Measurements from ENCODE around the gene TAP1. TPM values are rescaled to one million over a fixed set of nuclear protein-coding genes. Genes with fewer than 3 reads are reported as not detected.

TAP1 gene
- total RNA-seq, 2 donors from 2014 or later, result 7.9 to 12.2 TPM

DNA sequence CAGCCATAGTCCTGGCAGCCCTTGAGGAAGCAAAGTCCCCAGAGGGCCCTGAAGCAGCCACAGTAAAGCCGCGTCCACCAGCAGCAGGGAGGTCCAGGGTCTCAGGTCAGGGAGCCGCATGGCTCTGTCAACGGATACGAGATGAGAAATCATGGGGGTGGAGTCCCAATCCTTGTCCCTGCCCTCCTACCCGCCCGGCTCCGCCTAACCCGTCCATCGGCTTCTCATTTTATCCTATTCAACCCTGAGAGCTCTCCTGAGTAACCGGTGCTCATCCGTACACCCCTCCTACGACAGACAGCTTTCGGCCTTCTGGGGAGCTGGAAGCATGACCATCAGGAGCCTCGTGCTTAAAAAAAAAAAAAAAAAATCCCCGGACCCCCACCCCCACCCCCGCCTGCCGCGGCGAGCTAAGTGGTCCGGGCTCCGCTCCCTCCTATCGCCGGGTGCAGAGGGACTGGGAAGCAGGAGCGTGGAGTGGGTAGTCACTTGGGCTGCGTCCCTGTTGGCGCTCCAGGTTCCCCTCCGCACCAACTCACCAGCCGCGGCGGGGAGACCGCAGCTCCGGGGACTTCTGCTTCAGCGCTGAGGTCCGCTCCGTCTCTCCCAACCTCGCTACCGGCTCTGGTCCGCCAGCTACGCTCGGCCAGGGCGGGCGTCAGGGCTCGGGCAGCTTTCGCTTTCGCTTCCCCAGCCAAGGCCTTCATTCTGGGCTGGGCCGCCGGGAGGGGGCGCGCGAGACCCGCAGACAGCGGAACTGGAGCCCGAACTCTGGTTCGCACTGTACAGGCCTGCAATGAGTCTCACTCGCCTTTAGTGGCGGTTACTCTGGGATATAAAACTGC lies 15.2 kb downstream of the TAP1 start, which contains the start of gene TAP2:
TAP2 (minus strand) TSS at position 626 of the 845 bp plus-strand sequence; CDS start at position 120, 506 bp downstream.
- intact Hi-C loops (cut with DNase I), result no loop called here
- peak within 1 kb of the TSS; percentile 58 to 72 for H3K4me3 ChIP-seq
- H3K4me1 ChIP-seq, result peaks cover 19% of the 10 kb centered on the region
- no peaks in the 10 kb centered on the region for H3K9me3 ChIP-seq
- H3K36me3 ChIP-seq (replicated peaks in 1 of 2; ENCODE audit: insufficient read depth in 1 of 2, low read depth in 2 of 2), result peaks cover 0 to 4% of the 10 kb centered on the region in 2 donors
- TF ChIP-seq POLR2A (IDR thresholded peaks at IDR 0.05), result peak in 2 of 3 donors; percentile 59 to 61
- TF ChIP-seq, protein P1, sequence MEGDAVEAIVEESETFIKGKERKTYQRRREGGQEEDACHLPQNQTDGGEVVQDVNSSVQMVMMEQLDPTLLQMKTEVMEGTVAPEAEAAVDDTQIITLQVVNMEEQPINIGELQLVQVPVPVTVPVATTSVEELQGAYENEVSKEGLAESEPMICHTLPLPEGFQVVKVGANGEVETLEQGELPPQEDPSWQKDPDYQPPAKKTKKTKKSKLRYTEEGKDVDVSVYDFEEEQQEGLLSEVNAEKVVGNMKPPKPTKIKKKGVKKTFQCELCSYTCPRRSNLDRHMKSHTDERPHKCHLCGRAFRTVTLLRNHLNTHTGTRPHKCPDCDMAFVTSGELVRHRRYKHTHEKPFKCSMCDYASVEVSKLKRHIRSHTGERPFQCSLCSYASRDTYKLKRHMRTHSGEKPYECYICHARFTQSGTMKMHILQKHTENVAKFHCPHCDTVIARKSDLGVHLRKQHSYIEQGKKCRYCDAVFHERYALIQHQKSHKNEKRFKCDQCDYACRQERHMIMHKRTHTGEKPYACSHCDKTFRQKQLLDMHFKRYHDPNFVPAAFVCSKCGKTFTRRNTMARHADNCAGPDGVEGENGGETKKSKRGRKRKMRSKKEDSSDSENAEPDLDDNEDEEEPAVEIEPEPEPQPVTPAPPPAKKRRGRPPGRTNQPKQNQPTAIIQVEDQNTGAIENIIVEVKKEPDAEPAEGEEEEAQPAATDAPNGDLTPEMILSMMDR (IDR thresholded peaks at IDR 0.05), result peak; percentile 88 to 99 (median 98)
- ATAC-seq, result peak; percentile 96
- no peaks in the 10 kb centered on the region for H3K27me3 ChIP-seq
- peak; percentile 95 to 97 (median 96) for DNase-seq
- H3K27ac ChIP-seq, result peak within 1 kb of the TSS; percentile 80 to 92 (median 90)
- WGBS, 2 donors, result 0 to 1% methylated on average over 36 to 57 of the region's 57 CpGs

DNA sequence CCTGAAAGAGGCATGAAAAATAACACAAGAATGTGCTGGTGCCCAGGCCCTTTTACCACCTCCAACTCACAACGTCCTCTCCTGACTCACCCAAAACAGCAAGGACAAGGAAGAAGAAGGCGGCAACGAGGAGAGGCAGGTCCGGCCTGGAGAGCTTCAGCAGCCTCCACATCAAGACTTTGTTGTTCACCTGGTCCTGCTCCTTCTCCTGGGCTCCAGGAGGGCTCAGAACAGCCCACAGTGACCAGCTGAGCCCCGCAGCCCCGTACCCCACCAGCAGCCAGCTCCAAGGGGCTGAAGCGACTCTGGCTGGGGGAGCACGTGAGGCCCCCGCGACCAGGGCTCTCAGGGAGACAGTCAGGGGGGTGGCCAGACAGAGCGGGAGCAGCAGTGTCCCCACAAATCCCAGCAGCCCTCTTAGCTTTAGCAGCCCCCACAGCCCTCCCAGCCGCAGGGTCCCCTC lies 15.8 kb downstream of the TAP1 start:
- ATAC-seq (no peak), DNase-seq (no peak)
- no peaks in the 10 kb centered on the region for H3K27me3 ChIP-seq
- peaks cover 13% of the 10 kb centered on the region for H3K4me1 ChIP-seq
- H3K4me3 ChIP-seq, result peak overlapping the region in 1 of 2 donors; percentile 72
- WGBS, 2 donors, result 21 to 48% methylated on average over 7 to 12 of the region's 12 CpGs
- H3K9me3 ChIP-seq, result no peaks in the 10 kb centered on the region
- TF ChIP-seq, protein P1 (IDR thresholded peaks at IDR 0.05), result no peak
- TF ChIP-seq POLR2A (IDR thresholded peaks at IDR 0.05), result no peak
- intact Hi-C loops (cut with DNase I), result no loop called here
- peak overlapping the region; percentile 80 to 92 (median 90) for H3K27ac ChIP-seq
- peaks cover 0 to 4% of the 10 kb centered on the region in 2 donors for H3K36me3 ChIP-seq (replicated peaks in 1 of 2; ENCODE audit: insufficient read depth in 1 of 2, low read depth in 2 of 2)

- TF ChIP-seq, protein P1 (IDR thresholded peaks at IDR 0.05), result no peak
- TF ChIP-seq POLR2A (IDR thresholded peaks at IDR 0.05), result no peak
- no peak overlapping the region for H3K4me3 ChIP-seq
- peaks cover 12% of the 10 kb centered on the region for H3K4me1 ChIP-seq
- no peak for DNase-seq
- peaks cover 0 to 4% of the 10 kb centered on the region in 2 donors for H3K36me3 ChIP-seq (replicated peaks in 1 of 2; ENCODE audit: insufficient read depth in 1 of 2, low read depth in 2 of 2)
- H3K27me3 ChIP-seq, result no peaks in the 10 kb centered on the region
- no peak for ATAC-seq
- no peaks in the 10 kb centered on the region for H3K9me3 ChIP-seq
- intact Hi-C loops (cut with DNase I), result no loop called here
- WGBS, 2 donors, result 62 to 76% methylated on average over 2 of the region's 2 CpGs
- H3K27ac ChIP-seq, result no peak overlapping the region
Observed at GRCh38 chr6:32836873-32837272, 16.6 kb downstream of the TAP1 start.

DNA sequence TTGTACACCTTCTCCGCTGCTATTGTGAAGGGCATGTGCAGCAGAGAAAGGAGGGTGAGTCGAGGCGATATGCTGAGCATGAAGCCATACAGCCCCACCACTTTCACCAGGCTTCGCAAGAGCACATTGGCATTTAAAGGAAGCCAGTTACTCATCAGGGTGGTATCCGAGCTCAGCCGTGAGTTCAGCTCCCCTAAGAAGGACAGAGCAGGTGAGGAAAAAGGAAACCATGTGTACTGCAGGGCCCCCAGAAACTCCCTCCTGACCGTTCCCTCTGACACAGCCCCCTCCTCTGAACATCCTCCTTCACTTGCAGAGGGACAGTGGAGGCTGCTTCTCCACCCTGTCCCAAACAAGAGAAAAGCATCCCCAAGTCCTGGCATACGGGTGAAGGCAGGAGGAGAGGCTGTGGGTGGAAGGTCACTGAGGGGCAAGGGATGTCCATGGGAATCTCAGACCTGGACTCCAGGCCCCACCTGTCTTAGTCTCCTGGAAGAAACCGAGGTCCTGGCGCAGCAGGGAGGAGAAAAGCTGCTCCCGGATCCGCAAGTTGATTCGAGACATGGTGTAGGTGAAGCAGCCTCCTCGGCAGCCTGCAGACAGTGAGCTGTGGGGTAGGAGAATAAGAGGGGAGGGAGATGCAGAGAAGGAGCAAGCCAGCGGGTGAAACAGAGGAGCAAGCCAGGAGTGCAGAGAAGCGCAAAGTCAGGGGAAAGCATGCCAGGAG lies 18.2 kb downstream of the TAP1 start:
- no peak overlapping the region for H3K27ac ChIP-seq
- H3K27me3 ChIP-seq, result no peaks in the 10 kb centered on the region
- no peak for TF ChIP-seq POLR2A (IDR thresholded peaks at IDR 0.05)
- TF ChIP-seq, protein P1 (IDR thresholded peaks at IDR 0.05), result no peak
- no peaks in the 10 kb centered on the region for H3K9me3 ChIP-seq
- no peak for ATAC-seq
- DNase-seq, result no peak
- peaks cover 0 to 5% of the 10 kb centered on the region in 2 donors for H3K36me3 ChIP-seq (replicated peaks in 1 of 2; ENCODE audit: insufficient read depth in 1 of 2, low read depth in 2 of 2)
- peaks cover 12% of the 10 kb centered on the region for H3K4me1 ChIP-seq
- H3K4me3 ChIP-seq, result no peak overlapping the region
- intact Hi-C loops (cut with DNase I), result no loop called here
- 87 to 91% methylated on average over 16 of the region's 16 CpGs for WGBS, 2 donors
